Heart left ventricle (tissue), 16 donors: ENCODE data around the gene LEFTY1. TPM values are rescaled to one million over a fixed set of nuclear protein-coding genes. Genes with fewer than 3 reads are reported as not detected.

ENCODE experiments used
- ATAC-seq, 4 donors: fragments of 200-7000 bp; cut with Tn5 transposase; one replicate each; pipeline ENCODE4 v1.9.1; 2020 to 2022; ENCODE audit warnings: moderate library complexity in 4 of 4, mild to moderate bottlenecking in 3 of 4, moderate number of reproducible peaks in 1 of 4
- DNase-seq, 5 donors: peaks; one replicate each; pipeline ENCODE4 v3.0.0-alpha.2; 2020
- H3K27ac ChIP-seq, 12 donors: fragments of 200-600 bp; sonication (generic) in 4 of 12; one replicate each; pipeline versions ENCODE4 v1.5.0 to v1.8.0; 2016 to 2022; ENCODE audit warnings: mild to moderate bottlenecking in 2 of 12
- H3K27me3 ChIP-seq, 9 donors: fragments of 200-600 bp; sonication (generic) in 2 of 9; one replicate each; pipeline versions ENCODE4 v1.5.1 to v1.8.0; 2016 to 2022; ENCODE audit warnings: mild to moderate bottlenecking in 3 of 9
- H3K36me3 ChIP-seq, 9 donors: fragments of 200-600 bp; sonication (generic) in 2 of 9; one replicate each; pipeline versions ENCODE4 v1.5.0 to v1.8.0; 2018 to 2022; ENCODE audit warnings: mild to moderate bottlenecking in 2 of 9
- H3K4me1 ChIP-seq, 12 donors: fragments of 200-600 bp; sonication (generic) in 4 of 12; one replicate each; pipeline versions ENCODE4 v1.5.0 to v1.8.0; 2016 to 2022; ENCODE audit warnings: mild to moderate bottlenecking in 3 of 12
- H3K4me3 ChIP-seq, 12 donors: fragments of 200-600 bp; sonication (generic) in 4 of 12; one replicate each; pipeline versions ENCODE4 v1.5.0 to v1.8.0; 2017 to 2022; ENCODE audit warnings: mild to moderate bottlenecking in 9 of 12, moderate library complexity in 4 of 12
- H3K9me3 ChIP-seq, 12 donors: fragments of 200-600 bp; sonication (generic) in 4 of 12; one replicate each; pipeline versions ENCODE4 v1.5.0 to v1.8.0; 2016 to 2022; ENCODE audit warnings: mild to moderate bottlenecking in 1 of 12
- POLR2A ChIP-seq, 2 donors: fragments of 450-650 bp; IDR thresholded peaks; one replicate each; pipeline ENCODE4 v1.6.1; 2017; ENCODE audit warnings: antibody characterized with exemption in 2 of 2, mild to moderate bottlenecking in 2 of 2, moderate library complexity in 2 of 2
- WGBS, 4 donors: extraction: QIAGEN DNeasy Blood & Tissue Kit in 2 of 4; methylation state at CpG; one replicate each; pipeline versions ENCODE4 v1.1.5 to v1.1.7; 2013 to 2018; 5-methylcytosine and 5-hydroxymethylcytosine counted together
- intact Hi-C, 10 donors: fragments of 100-400 bp; cut with DNase I; formaldehyde crosslinking; loops; one replicate each; pipeline versions ENCODE4 v1.11.1 to v1.14.2; 2022
- polyA plus RNA-seq, 2 donors: library from polyadenylated mRNA; stranded (reverse); fragments of 200-250 nt; gene quantifications; one replicate each; pipeline ENCODE4 v1.2.3, GENCODE V29; 2013
- total RNA-seq, 9 donors: library from RNA; depleted of rRNA in 2 of 9; stranded (reverse); fragments of >200 nt in 2 of 9; fragmentation: NEBNext Ultra II Directional in 3 of 9; extraction: Animal tissue kit (Norgen Biotek cat#: 25700) in 3 of 9; gene quantifications; one replicate each; pipeline versions ENCODE4 v1.1.0 to v1.2.4, GENCODE V29; 2016 to 2023
- TF ChIP-seq, protein P1 (sequence below), 12 donors: fragments of 200-600 bp; sonication (generic) in 4 of 12; IDR thresholded peaks; one replicate each; pipeline versions ENCODE4 v1.5.0 to v1.8.0; 2018 to 2022; ENCODE audit warnings: antibody characterized with exemption in 12 of 12, mild to moderate bottlenecking in 5 of 12
- donor health status: ischemic (EF 13 %, LVEDD 7.1; RV severe dilation, severe dysfunction).
- donor health status: healthy with polysubstance abuse.
- donor health status: DM: no; HTN: yes; CAD: no.
- donor health status: DM: no; HTN: no; CAD: no.
- donor health status: ischemic (EF 25% LVEDD 6.9; RV normal size, moderate dysfunction).
- donor health status: ischemic (EF 25% LVEDD 5.7; RV mildly dilated, moderate dysfunction).
- donor health status: healthy.
- donor health status: DM: yes; HTN: yes; CAD: no.
- donor health status: ischemic (EF 35%, LVEDD 5.7; RV mildly dilated, moderate dysfunction).
- donor health status: nonischemic (EF 11% LVEDD 7.7; RV severe dilation, severe dysfunction).
- donor health status: DM: yes; HTN: yes; CAD: no.
- donor health status: PGD.
- donor health status: ischemic (EF 29% LVEDD 5.4; RV normal size, mild dysfunction).
- donor health status: nonischemic (EF 23%, LVEDD 6.1; RV moderate dilation, normal function).

The LEFTY1 gene
- total and polyA plus RNA-seq, 11 donors = 0.19 to 0.77 (median 0.35) TPM; not detected in 6

DNA sequence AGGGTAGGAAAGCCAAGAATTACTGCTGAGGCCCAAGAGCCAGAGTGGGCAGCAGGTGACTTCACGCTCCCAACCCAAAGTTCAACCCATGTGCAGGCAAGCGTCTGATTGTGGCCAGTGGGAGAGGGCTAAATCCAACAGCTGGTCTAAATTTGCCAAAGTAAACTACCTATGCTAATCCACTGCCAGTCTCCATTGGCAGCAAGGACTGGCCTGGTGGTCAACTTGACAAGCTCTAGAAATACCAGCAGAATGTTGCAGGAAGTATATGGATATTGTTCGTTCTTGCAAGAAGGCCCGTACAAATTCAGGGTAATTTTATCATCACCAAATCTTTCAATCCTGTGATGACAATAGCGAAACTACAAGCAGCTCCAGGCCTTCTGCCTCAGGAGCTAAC is 8.3 kb downstream of the LEFTY1 start:
- no peak for DNase-seq
- Histone ChIP-seq H3K27me3 (no peaks in the 10 kb centered on the region), H3K27ac (peak overlapping the region in 11 of 12 donors; percentile 82 to 98 (median 90)), H3K9me3 (no peaks in the 10 kb centered on the region), H3K4me3 (peak overlapping the region in 9 of 12 donors; percentile 72 to 99 (median 93)), H3K36me3 (peaks cover 0 to 20% (median 8%) of the 10 kb centered on the region in 9 donors), H3K4me1 (peaks cover 7 to 62% (median 49%) of the 10 kb centered on the region in 12 donors)
- no peak for ATAC-seq
- 65 to 80% (median 76%) methylated on average over 5 of the region's 5 CpGs for WGBS, 4 donors
- no peak for TF ChIP-seq POLR2A (IDR thresholded peaks at IDR 0.05)
- TF ChIP-seq, protein P1, sequence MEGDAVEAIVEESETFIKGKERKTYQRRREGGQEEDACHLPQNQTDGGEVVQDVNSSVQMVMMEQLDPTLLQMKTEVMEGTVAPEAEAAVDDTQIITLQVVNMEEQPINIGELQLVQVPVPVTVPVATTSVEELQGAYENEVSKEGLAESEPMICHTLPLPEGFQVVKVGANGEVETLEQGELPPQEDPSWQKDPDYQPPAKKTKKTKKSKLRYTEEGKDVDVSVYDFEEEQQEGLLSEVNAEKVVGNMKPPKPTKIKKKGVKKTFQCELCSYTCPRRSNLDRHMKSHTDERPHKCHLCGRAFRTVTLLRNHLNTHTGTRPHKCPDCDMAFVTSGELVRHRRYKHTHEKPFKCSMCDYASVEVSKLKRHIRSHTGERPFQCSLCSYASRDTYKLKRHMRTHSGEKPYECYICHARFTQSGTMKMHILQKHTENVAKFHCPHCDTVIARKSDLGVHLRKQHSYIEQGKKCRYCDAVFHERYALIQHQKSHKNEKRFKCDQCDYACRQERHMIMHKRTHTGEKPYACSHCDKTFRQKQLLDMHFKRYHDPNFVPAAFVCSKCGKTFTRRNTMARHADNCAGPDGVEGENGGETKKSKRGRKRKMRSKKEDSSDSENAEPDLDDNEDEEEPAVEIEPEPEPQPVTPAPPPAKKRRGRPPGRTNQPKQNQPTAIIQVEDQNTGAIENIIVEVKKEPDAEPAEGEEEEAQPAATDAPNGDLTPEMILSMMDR (IDR thresholded peaks at IDR 0.05) = no peak
- intact Hi-C loops = loop anchor here in 2 of 10 donors (5.0 kb wide), 2 partner anchors 42 to 68 kb away; partner anchors contain the start of genes PYCR2 (in 2 of the 2) and EPHX1 (in 1 of the 2)

DNA sequence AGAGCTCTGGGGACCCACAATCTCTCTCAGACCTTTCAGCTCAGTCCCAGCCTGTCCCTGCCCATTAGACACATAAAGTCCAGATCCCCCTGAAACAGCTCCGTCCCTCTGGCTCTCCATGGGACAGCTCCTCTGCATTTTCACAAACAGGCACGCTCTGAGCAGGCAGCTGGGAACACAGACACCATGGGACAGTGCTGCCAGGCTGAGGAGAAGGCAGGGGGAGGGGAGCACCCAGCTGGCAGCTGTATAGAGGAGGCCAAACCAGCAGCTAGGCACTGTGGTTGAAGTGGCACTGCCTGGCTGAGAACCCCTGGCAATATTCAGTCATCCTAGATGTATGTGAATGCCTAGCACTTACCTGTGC is 8.7 kb downstream of the LEFTY1 start:
- H3K27me3 ChIP-seq = no peaks in the 10 kb centered on the region
- intact Hi-C loops = loop anchor here in 2 of 10 donors (5.0 kb wide), 2 partner anchors 42 to 68 kb away; partner anchors contain the start of genes PYCR2 (in 2 of the 2) and EPHX1 (in 1 of the 2)
- DNase-seq = peak in 2 of 5 donors; percentile 40 to 67
- H3K36me3 ChIP-seq = peaks cover 0 to 23% (median 12%) of the 10 kb centered on the region in 9 donors
- H3K9me3 ChIP-seq = no peaks in the 10 kb centered on the region
- no peak for TF ChIP-seq POLR2A (IDR thresholded peaks at IDR 0.05)
- TF ChIP-seq, protein P1 (IDR thresholded peaks at IDR 0.05) = no peak
- WGBS, 4 donors = 40 to 92% (median 61%) methylated on average over 2 of the region's 2 CpGs
- H3K27ac ChIP-seq = peak overlapping the region in 11 of 12 donors; percentile 38 to 98 (median 89)
- peaks cover 7 to 62% (median 49%) of the 10 kb centered on the region in 12 donors for H3K4me1 ChIP-seq
- peak overlapping the region in 5 of 12 donors; percentile 25 to 98 (median 86) for H3K4me3 ChIP-seq
- peak; percentile 10 to 38 (median 30) for ATAC-seq

DNA sequence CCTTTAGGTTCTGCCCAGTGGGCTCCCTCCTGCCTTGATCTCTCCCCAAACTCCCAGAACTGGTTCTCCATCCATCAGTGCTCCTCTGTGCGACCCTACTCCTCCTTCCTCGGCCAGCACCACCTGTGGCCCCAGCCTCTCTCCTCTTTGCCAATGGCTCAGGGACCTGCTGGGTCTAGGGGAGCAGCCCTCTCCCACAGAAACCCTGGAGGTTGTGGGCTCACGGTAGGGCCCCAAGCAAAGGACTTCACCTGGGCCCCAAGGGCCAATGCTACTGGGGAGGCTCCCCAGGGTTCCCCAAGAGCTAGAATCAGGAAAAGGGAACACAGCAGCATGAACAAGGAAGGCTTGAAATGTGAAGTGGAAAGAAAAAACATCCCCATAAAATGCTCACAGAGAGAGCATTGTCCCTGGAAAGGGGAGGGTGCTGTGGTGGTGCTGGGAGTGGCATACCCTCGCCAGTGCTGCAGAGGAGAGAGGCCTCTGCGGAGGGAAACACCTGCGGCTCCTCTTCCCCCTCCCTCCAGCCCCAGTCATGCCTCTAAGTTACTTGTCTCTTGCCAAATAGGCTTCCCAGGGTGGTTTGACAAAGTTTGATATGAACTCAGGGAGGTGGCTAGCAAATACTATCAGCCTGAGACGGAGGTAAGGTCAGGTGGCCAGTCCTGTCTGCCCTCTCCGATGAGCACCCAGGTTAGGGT is 9.3 kb downstream of the LEFTY1 start:
- WGBS, 4 donors = 64 to 85% (median 77%) methylated on average over 8 of the region's 8 CpGs
- no peaks in the 10 kb centered on the region for H3K9me3 ChIP-seq
- intact Hi-C loops = loop anchor here in 5 of 10 donors (5.0 to 10.0 kb wide), 4 partner anchors 33 to 95 kb away; partner anchors contain the start of genes PYCR2 (in 3 of the 5) and EPHX1 (in 1 of the 5)
- TF ChIP-seq, protein P1 (IDR thresholded peaks at IDR 0.05) = no peak
- no peak for TF ChIP-seq POLR2A (IDR thresholded peaks at IDR 0.05)
- no peak for DNase-seq
- no peak for ATAC-seq
- no peaks in the 10 kb centered on the region for H3K27me3 ChIP-seq
- peaks cover 7 to 62% (median 49%) of the 10 kb centered on the region in 12 donors for H3K4me1 ChIP-seq
- H3K36me3 ChIP-seq = peaks cover 0 to 27% (median 17%) of the 10 kb centered on the region in 9 donors
- peak overlapping the region in 1 of 12 donors; percentile 25 for H3K4me3 ChIP-seq
- H3K27ac ChIP-seq = peak overlapping the region in 7 of 12 donors; percentile 38 to 98 (median 83)

DNA sequence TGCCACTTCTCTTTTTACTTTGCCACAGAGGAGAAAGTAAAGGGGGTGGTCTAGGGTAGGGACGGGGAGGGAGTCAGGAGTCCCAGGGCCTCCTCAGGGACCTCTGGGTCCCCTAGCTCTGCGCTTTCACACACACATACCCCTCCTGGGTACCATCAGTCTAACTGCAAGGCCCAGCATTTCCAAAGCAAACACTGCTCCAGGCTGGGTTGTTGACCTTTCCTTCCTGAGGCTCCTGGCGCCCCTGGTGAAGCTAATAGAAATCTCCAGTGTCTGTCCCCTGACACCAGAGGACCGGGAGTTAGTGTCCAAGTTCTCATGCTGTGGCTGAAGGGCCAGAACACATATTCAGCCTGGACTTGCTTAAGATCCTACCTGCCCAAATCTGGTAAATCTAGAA is 10.7 kb downstream of the LEFTY1 start:
- ATAC-seq (no peak), DNase-seq (no peak)
- TF ChIP-seq, protein P1 (IDR thresholded peaks at IDR 0.05) = no peak
- no peak for TF ChIP-seq POLR2A (IDR thresholded peaks at IDR 0.05)
- peaks cover 0 to 41% (median 31%) of the 10 kb centered on the region in 9 donors for H3K36me3 ChIP-seq
- H3K9me3 ChIP-seq = no peaks in the 10 kb centered on the region
- 66 to 76% (median 73%) methylated on average over 4 of the region's 4 CpGs for WGBS, 4 donors
- peak overlapping the region in 10 of 12 donors; percentile 29 to 89 (median 47) for H3K27ac ChIP-seq
- H3K27me3 ChIP-seq = no peaks in the 10 kb centered on the region
- H3K4me3 ChIP-seq = peak overlapping the region in 1 of 12 donors; percentile 7
- peaks cover 7 to 60% (median 47%) of the 10 kb centered on the region in 12 donors for H3K4me1 ChIP-seq
- intact Hi-C loops = loop anchor here in 4 of 10 donors (5.0 to 10.0 kb wide), 3 partner anchors 34 to 97 kb away; partner anchors contain the start of gene PYCR2 (in 1 of the 4)
